Keratinocyte (primary cell): ENCODE results near the gene PI3. TPM values are rescaled to one million over a fixed set of nuclear protein-coding genes. Genes with fewer than 3 reads are reported as not detected.

Source experiments
- DNase-seq: peaks from one replicate; pipeline ENCODE4 v3.0.0-alpha.2; 2011; ENCODE audit warnings: low read depth, missing footprints, low spot score
- FAIRE-seq: peaks from 2 replicates; lab custom pipeline; 2011; peaks lifted over from hg19 to GRCh38; lab: Jason Lieb, UNC
- H2AFZ ChIP-seq: 2 replicates; pipeline ENCODE4 v1.6.0; 2012; ENCODE audit warnings: low read length, control low read depth, inconsistent platforms; ENCODE audit not compliant: control insufficient read depth
- H3K27ac ChIP-seq: 2 replicates; pipeline ENCODE4 v1.5.1; 2011; ENCODE audit warnings: low read length; ENCODE audit not compliant: control insufficient read depth, insufficient read depth
- H3K27me3 ChIP-seq: 3 replicates; pipeline ENCODE4 v1.6.0; 2011; ENCODE audit warnings: low read length; ENCODE audit not compliant: control insufficient read depth, insufficient read depth; ENCODE audit errors: extremely low read depth
- H3K36me3 ChIP-seq, 2 experiments: 2 replicates in 1 of 2; 3 replicates in 1 of 2; pipeline ENCODE4 v1.5.1; 2011; ENCODE audit warnings: low read length in 2 of 2, mild to moderate bottlenecking in 1 of 2; ENCODE audit not compliant: control insufficient read depth in 2 of 2, insufficient read depth in 2 of 2; ENCODE audit errors: extremely low read depth in 1 of 2
- H3K4me1 ChIP-seq: 3 replicates; pipeline ENCODE4 v1.5.1; 2011; ENCODE audit warnings: low read length; ENCODE audit not compliant: control insufficient read depth, insufficient read depth; ENCODE audit errors: extremely low read depth
- H3K4me2 ChIP-seq: 3 replicates; pipeline ENCODE4 v1.6.0; 2011; ENCODE audit warnings: low read depth, low read length; ENCODE audit not compliant: control insufficient read depth, insufficient read depth; ENCODE audit errors: extremely low read depth
- H3K4me3 ChIP-seq, 3 experiments: fragments of 200-600 bp in 1 of 3; sonication (generic) in 1 of 3; 2 replicates in 2 of 3; 3 replicates in 1 of 3; pipeline ENCODE4 v1.5.1; 2011 to 2016; ENCODE audit warnings: low read length in 3 of 3, mild to moderate bottlenecking in 3 of 3, control low read depth in 2 of 3, inconsistent platforms in 1 of 3, low read depth in 1 of 3, mixed read lengths in 1 of 3, mixed run types in 1 of 3, moderate library complexity in 1 of 3; ENCODE audit not compliant: control insufficient read depth in 2 of 3, insufficient read depth in 2 of 3; ENCODE audit errors: extremely low read depth in 1 of 3
- H3K79me2 ChIP-seq: 2 replicates; pipeline ENCODE4 v1.6.0; 2012; ENCODE audit warnings: low read length; ENCODE audit not compliant: control insufficient read depth, insufficient read depth
- H3K9ac ChIP-seq: 3 replicates; pipeline ENCODE4 v1.6.0; 2011; ENCODE audit warnings: low read length; ENCODE audit not compliant: control insufficient read depth, insufficient read depth; ENCODE audit errors: extremely low read depth
- H3K9me1 ChIP-seq: 3 replicates; pipeline ENCODE4 v1.6.0; 2011; ENCODE audit warnings: low read length; ENCODE audit not compliant: control insufficient read depth, insufficient read depth; ENCODE audit errors: extremely low read depth
- H3K9me3 ChIP-seq: 2 replicates; pipeline ENCODE4 v1.5.1; 2012; ENCODE audit warnings: low read depth, low read length; ENCODE audit not compliant: control insufficient read depth
- H4K20me1 ChIP-seq: 3 replicates; pipeline ENCODE4 v1.6.0; 2011; ENCODE audit warnings: low read length; ENCODE audit not compliant: control insufficient read depth, insufficient read depth; ENCODE audit errors: extremely low read depth
- EZH2 ChIP-seq: IDR thresholded peaks from one replicate; pipeline ENCODE4 v1.6.1; 2012; ENCODE audit warnings: inconsistent platforms, mild to moderate bottlenecking, low read length, moderate library complexity
- dilution Hi-C: fragments of 300-500 bp; cut with MboI; formaldehyde crosslinking; loops from one replicate; pipeline ENCODE4 v1.7.0; 2020; ENCODE audit warnings: low sequenced_read_pairs; ENCODE audit not compliant: extremely low pct_ligation_motif_present
- polyA plus RNA-seq, 5 experiments: library from polyadenylated mRNA; depleted of rRNA in 3 of 5; stranded (reverse) in 3 of 5; stranded (forward) in 1 of 5; unstranded in 1 of 5; fragments of >200 nt; gene quantifications; 1 replicate in 1 of 5; 2 replicates in 3 of 5; 3 replicates in 1 of 5; pipeline versions ENCODE4 v1.2.1 to v1.2.3, GENCODE V29; 2011 to 2012; ENCODE audit warnings: missing spikeins in 2 of 5, low read depth in 1 of 5, low replicate concordance in 1 of 5
- TF ChIP-seq, protein P1 (sequence below), 3 experiments: IDR thresholded peaks in 1 of 3; conservative IDR thresholded peaks in 1 of 3; optimal IDR thresholded peaks in 1 of 3; 2 replicates in 2 of 3; 3 replicates in 1 of 3; pipeline versions ENCODE3 to v1.5.1; 2011; ENCODE audit warnings: low read length in 3 of 3, mild to moderate bottlenecking in 3 of 3, moderate library complexity in 2 of 3, control low read depth in 1 of 3, inconsistent platforms in 1 of 3; ENCODE audit not compliant: insufficient read depth in 2 of 3; ENCODE audit errors: extremely low read depth in 1 of 3

The PI3 gene
- polyA plus RNA-seq, 1 donor (not counting 4 experiments of a cell fraction or from before 2014, with no cell fraction given): 71.1 TPM

DNA sequence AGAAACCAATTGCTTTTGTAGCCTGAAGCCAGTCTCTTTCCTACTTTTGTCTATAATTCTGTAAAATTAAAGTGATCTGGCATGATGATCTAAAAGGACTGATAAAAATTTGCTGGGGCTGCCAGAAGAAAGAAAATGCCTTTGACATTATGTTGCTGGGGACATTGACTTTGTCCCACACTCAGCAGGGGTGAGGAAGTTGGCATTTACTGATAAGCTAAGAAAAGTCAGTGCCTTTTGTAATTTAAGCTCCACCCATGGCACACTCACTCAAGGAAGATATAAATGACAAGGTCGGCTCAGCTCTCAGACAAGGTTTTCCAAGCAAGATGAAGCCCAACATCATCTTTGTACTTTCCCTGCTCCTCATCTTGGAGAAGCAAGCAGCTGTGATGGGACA lies 32.0 kb downstream of the PI3 start, which contains the start of gene SEMG1:
SEMG1 (plus strand) TSS at position 309 of the 400 bp plus-strand sequence; CDS start at position 330, 21 bp downstream.
- no peak for TF ChIP-seq EZH2
- TF ChIP-seq, protein P1, sequence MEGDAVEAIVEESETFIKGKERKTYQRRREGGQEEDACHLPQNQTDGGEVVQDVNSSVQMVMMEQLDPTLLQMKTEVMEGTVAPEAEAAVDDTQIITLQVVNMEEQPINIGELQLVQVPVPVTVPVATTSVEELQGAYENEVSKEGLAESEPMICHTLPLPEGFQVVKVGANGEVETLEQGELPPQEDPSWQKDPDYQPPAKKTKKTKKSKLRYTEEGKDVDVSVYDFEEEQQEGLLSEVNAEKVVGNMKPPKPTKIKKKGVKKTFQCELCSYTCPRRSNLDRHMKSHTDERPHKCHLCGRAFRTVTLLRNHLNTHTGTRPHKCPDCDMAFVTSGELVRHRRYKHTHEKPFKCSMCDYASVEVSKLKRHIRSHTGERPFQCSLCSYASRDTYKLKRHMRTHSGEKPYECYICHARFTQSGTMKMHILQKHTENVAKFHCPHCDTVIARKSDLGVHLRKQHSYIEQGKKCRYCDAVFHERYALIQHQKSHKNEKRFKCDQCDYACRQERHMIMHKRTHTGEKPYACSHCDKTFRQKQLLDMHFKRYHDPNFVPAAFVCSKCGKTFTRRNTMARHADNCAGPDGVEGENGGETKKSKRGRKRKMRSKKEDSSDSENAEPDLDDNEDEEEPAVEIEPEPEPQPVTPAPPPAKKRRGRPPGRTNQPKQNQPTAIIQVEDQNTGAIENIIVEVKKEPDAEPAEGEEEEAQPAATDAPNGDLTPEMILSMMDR (optimal IDR thresholded peaks at IDR 0.05 in 1 of 3, IDR thresholded peaks at IDR 0.05 in 1 of 3, conservative IDR thresholded peaks at IDR 0.05 in 1 of 3; ENCODE audit: extremely low read depth in 1 of 3, insufficient read depth in 2 of 3, low read length in 3 of 3): no peak
- Histone ChIP-seq H3K27ac (no peak within 1 kb of the TSS), H4K20me1 (no peaks in the 10 kb centered on the region), H3K9me3 (no peaks in the 10 kb centered on the region), H3K9me1 (no peaks in the 10 kb centered on the region), H3K9ac (no peak within 1 kb of the TSS), H3K4me2 (no peak within 1 kb of the TSS), H3K4me1 (no peaks in the 10 kb centered on the region), H3K79me2 (no peaks in the 10 kb centered on the region), H3K27me3 (peaks cover 2% of the 10 kb centered on the region), H3K36me3 (no peaks in the 10 kb centered on the region), H3K4me3 (no peak within 1 kb of the TSS), H2AFZ (no peak within 1 kb of the TSS)
- FAIRE-seq (no peak), DNase-seq (no peak)
- dilution Hi-C loops: no loop called here

DNA sequence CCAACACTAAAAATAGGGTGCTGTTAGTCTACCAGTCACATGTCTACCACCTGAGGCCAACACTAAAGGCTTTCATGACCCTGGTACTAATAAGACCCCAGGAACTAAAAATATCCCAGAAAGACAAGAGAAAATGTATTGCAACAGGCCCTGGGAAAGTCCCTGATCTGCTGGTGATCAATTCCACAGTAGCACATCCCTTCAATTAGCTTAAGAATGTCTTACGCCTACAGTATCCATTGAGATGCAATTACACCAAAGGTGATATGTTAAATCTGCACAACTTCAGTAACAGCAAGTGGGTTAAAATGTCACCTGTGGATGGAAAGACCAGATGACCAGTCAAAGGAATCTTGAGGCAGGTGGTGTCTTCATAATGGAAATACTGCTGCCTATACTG lies 35.2 kb downstream of the PI3 start:
- H3K4me1 ChIP-seq: no peaks in the 10 kb centered on the region
- no peaks in the 10 kb centered on the region for H3K27me3 ChIP-seq
- H3K4me2 ChIP-seq: no peak overlapping the region
- no peak overlapping the region for H3K4me3 ChIP-seq
- H3K9me3 ChIP-seq: no peaks in the 10 kb centered on the region
- no peak overlapping the region for H3K9ac ChIP-seq
- no peak overlapping the region for H3K27ac ChIP-seq
- dilution Hi-C loops: no loop called here
- H3K9me1 ChIP-seq: no peaks in the 10 kb centered on the region
- no peaks in the 10 kb centered on the region for H3K79me2 ChIP-seq
- FAIRE-seq (no peak), DNase-seq (no peak)
- H3K36me3 ChIP-seq: no peaks in the 10 kb centered on the region
- H4K20me1 ChIP-seq: no peaks in the 10 kb centered on the region
- TF ChIP-seq, protein P1 (optimal IDR thresholded peaks at IDR 0.05 in 1 of 3, IDR thresholded peaks at IDR 0.05 in 1 of 3, conservative IDR thresholded peaks at IDR 0.05 in 1 of 3; ENCODE audit: extremely low read depth in 1 of 3, insufficient read depth in 2 of 3, low read length in 3 of 3): no peak
- no peak for TF ChIP-seq EZH2
- no peak overlapping the region for H2AFZ ChIP-seq
